ENCODE measurements around the gene TTC38.

The TTC38 gene

GRCh38 chr22:46238541-46238940 lies 29.3 kb upstream of the TTC38 start (continued):
- no peak for TF ChIP-seq ZNF513 (tag by site-specific recombination; IDR thresholded peaks at IDR 0.05)

- Histone ChIP-seq H3K36me3 (ENCODE audit: control insufficient read depth in 2 of 2, insufficient read depth in 1 of 2, low read length in 2 of 2) (peaks cover 0 to 20% of the 10 kb centered on the region in 2 experiments; a peak in 1 of 3 replicates), H3K4me1 (ENCODE audit: control insufficient read depth, insufficient read depth, low read length) (no peaks in the 10 kb centered on the region), H3K9me3 (ENCODE audit: control insufficient read depth, insufficient read depth, low read depth, low read length) (no peaks in the 10 kb centered on the region), H3K4me3 (ENCODE audit: low read depth, low read length) (no peak overlapping the region), H3K27ac (ENCODE audit: extremely low read depth, low read depth, low read length) (no peak overlapping the region)
- ChIA-PET POLR2A (no interaction called here), CTCF (no interaction called here)
- no peak for TF ChIP-seq ZNF639 (tag by site-specific recombination; IDR thresholded peaks at IDR 0.05)
- TF ChIP-seq ZNF302 (tag by site-specific recombination; IDR thresholded peaks at IDR 0.05; ENCODE audit: low read depth) = no peak
- TF ChIP-seq ZNF311 (tag by site-specific recombination; IDR thresholded peaks at IDR 0.05; ENCODE audit: borderline replicate concordance) = no peak
- TF ChIP-seq ZNF146 (tag by site-specific recombination; IDR thresholded peaks at IDR 0.05) = no peak
- no peak for TF ChIP-seq ZNF518A (tag by site-specific recombination; conservative IDR thresholded peaks at IDR 0.05; ENCODE audit: low read depth)
- no peak for TF ChIP-seq ZNF280C (tag by site-specific recombination; IDR thresholded peaks at IDR 0.05)
- TF ChIP-seq ZNF830 (tag by site-specific recombination; IDR thresholded peaks at IDR 0.05; ENCODE audit: low read depth) = no peak
- no peak for TF ChIP-seq KLF17 (tag by site-specific recombination; IDR thresholded peaks at IDR 0.05)
- no peak for TF ChIP-seq ZNF366 (tag by site-specific recombination; conservative IDR thresholded peaks at IDR 0.05)
- TF ChIP-seq KLF1 (tag by site-specific recombination; IDR thresholded peaks at IDR 0.05) = no peak
- no peak for TF ChIP-seq ZNF585B (tag by site-specific recombination; IDR thresholded peaks at IDR 0.05)
- TF ChIP-seq INSM2 (tag by site-specific recombination; IDR thresholded peaks at IDR 0.05) = no peak
- TF ChIP-seq ZNF24 (tag by site-specific recombination; IDR thresholded peaks at IDR 0.05) = no peak
- TF ChIP-seq ZNF274 (IDR thresholded peaks at IDR 0.05; ENCODE audit: low read length) = no peak
- TF ChIP-seq ZNF274 (tag by site-specific recombination; IDR thresholded peaks at IDR 0.05; ENCODE audit: borderline replicate concordance) = no peak
- TF ChIP-seq ZNF558 (tag by site-specific recombination; IDR thresholded peaks at IDR 0.05) = no peak
- TF ChIP-seq ZNF354C (tag by site-specific recombination; IDR thresholded peaks at IDR 0.05; ENCODE audit: borderline replicate concordance, low read depth) = no peak
These were observed 28.4 kb upstream of the TTC38 start for GRCh38 chr22:46239261-46240048.
